Cortex of kidney (tissue), 1 donor: ENCODE data around the gene EXD1.
"Not testable (repeated sequence)": the region's sequence is repeated elsewhere in the genome, so short reads cannot be mapped to it uniquely, and the experiment has no call there.

ENCODE experiments used
- DNase-seq: peaks from one replicate; lab custom pipeline; 2025; lab: John Stamatoyannopoulos, UW

Gene EXD1

DNA sequence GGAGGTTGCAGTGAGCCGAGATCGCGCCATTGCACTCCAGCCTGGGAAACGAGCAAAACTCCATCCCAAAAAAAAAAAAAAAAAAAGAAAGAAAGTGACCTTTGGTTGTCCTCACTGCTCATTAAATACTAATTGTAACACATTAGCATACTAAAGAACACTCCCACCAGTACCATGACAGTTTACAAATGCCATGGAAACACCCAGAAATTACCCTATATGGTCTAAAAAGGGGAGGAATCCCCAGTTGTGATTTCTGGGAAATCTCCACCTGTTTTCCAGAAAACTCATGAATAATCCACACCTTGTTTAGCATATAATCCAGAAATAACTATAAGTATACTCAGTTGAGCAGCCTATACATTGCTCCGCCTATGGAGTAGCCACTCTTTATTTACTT lies 90.9 kb downstream of the EXD1 start:
- no peak for DNase-seq

GRCh38 chr15:41139112-41139511 lies 91.4 kb downstream of the EXD1 start:
- DNase-seq = not testable (repeated sequence)

DNA sequence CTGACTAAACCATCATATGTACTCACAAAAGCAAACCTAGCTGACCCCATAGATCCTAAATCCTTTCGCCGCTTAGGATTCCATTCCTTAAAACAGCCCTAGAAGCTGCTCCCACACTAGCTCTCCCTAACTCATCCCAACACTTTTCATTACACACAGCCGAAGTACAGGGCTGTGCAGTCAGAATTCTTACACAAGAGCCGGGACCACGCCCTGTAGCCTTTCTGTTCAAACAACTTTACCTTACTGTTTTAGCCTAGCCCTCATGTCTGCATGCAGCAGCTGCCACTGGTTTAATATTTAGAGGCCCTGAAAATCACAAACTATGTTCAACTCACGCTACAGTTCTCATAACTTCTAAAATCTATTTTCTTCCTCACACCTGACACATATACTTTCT lies 95.0 kb downstream of the EXD1 start:
- not testable (repeated sequence) for DNase-seq

DNA sequence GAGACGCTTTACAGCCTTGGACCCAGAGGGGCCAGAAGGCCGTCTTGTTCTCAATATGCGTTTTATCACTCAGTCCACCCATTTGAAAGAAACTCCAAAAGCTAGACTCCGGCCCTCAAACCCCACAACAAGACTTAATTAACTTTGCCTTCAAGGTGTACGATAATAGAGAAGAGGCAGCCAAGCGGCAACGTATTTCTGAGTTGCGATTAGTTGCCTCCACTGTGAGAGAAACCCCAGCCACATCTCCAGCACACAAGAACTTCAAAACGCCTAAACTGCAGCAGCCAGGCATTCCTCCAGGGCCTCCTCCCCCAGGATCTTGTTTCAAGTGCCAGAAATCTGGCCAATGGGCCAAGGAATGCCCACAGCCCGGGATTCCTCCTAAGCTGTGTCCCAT lies 97.1 kb downstream of the EXD1 start:
- no peak for DNase-seq
